A204.1 (cell line): Measurements from ENCODE around the gene MLLT3.

Experiments
- FAIRE-seq: peaks from 2 replicates; lab custom pipeline; 2012; peaks lifted over from hg19 to GRCh38; lab: Jason Lieb, UNC

The MLLT3 gene

GRCh38 chr9:20297646-20298084 lies 324.6 kb downstream of the MLLT3 start:
- no peak for FAIRE-seq

- no peak for FAIRE-seq
Observed at GRCh38 chr9:20295555-20295954, 326.7 kb downstream of the MLLT3 start.

GRCh38 chr9:20294046-20294750 lies 328.1 kb downstream of the MLLT3 start:
- no peak for FAIRE-seq

GRCh38 chr9:20292002-20292401 lies 330.3 kb downstream of the MLLT3 start:
- FAIRE-seq, result no peak
